GM19351 (cell line): Measurements from ENCODE around the gene DNAH9.

ENCODE experiments used
- ATAC-seq: cut with Tn5 transposase; IDR thresholded peaks from one replicate; pipeline ENCODE4 v1.9.1; 2021; ENCODE audit warnings: mild to moderate bottlenecking, moderate library complexity; ENCODE audit not compliant: unreplicated experiment

Gene DNAH9

GRCh38 chr17:11608396-11608795 is 10.1 kb downstream of the DNAH9 start:
- ATAC-seq = no peak

- ATAC-seq = no peak
These were observed 12.8 kb downstream of the DNAH9 start for GRCh38 chr17:11610999-11611566.

GRCh38 chr17:11612956-11613355 is 14.7 kb downstream of the DNAH9 start:
- ATAC-seq = no peak

- ATAC-seq = no peak
These were observed 20.7 kb downstream of the DNAH9 start for GRCh38 chr17:11618861-11619566.

GRCh38 chr17:11622492-11622891 is 24.2 kb downstream of the DNAH9 start:
- ATAC-seq = no peak

- ATAC-seq = no peak
These were observed 26.7 kb downstream of the DNAH9 start for GRCh38 chr17:11624976-11625375.

- ATAC-seq = no peak
These were observed 27.6 kb downstream of the DNAH9 start for GRCh38 chr17:11625878-11626277.

GRCh38 chr17:11627301-11627940 is 29.2 kb downstream of the DNAH9 start:
- ATAC-seq = no peak

GRCh38 chr17:11628374-11628773 is 30.1 kb downstream of the DNAH9 start:
- no peak for ATAC-seq

GRCh38 chr17:11628831-11629230 is 30.6 kb downstream of the DNAH9 start:
- no peak for ATAC-seq

GRCh38 chr17:11636771-11637170 is 38.5 kb downstream of the DNAH9 start:
- ATAC-seq = no peak

GRCh38 chr17:11637796-11638195 is 39.5 kb downstream of the DNAH9 start:
- ATAC-seq = no peak

- ATAC-seq = no peak
These were observed 40.5 kb downstream of the DNAH9 start for GRCh38 chr17:11638700-11639265.

GRCh38 chr17:11639736-11640462 is 41.6 kb downstream of the DNAH9 start:
- ATAC-seq = no peak

- ATAC-seq = no peak
These were observed 42.2 kb downstream of the DNAH9 start for GRCh38 chr17:11640463-11640814.

- ATAC-seq = no peak
These were observed 43.4 kb downstream of the DNAH9 start for GRCh38 chr17:11641521-11642275.

GRCh38 chr17:11642655-11643054 is 44.4 kb downstream of the DNAH9 start:
- ATAC-seq = no peak

GRCh38 chr17:11643851-11644250 is 45.6 kb downstream of the DNAH9 start:
- no peak for ATAC-seq

GRCh38 chr17:11644265-11645212 is 46.3 kb downstream of the DNAH9 start:
- ATAC-seq = no peak

GRCh38 chr17:11645426-11645825 is 47.2 kb downstream of the DNAH9 start:
- ATAC-seq = no peak
